Gastrocnemius medialis (tissue), 4 donors: ENCODE results near the gene TTLL3. TPM values are rescaled to one million over a fixed set of nuclear protein-coding genes. Genes with fewer than 3 reads are reported as not detected.

Experiments used
- ATAC-seq, 2 donors: fragments of 150-250 bp; one replicate each; pipeline ENCODE4 v1.9.1; 2016
- DNase-seq, 2 donors: peaks; one replicate each; pipeline ENCODE4 v3.0.0-alpha.2; 2019
- H3K27ac ChIP-seq, 4 donors: fragments of 200-600 bp; sonication (generic); 1 replicate in 1 of 4; 2 replicates in 3 of 4; pipeline ENCODE4 v1.5.1; 2016 to 2018; ENCODE audit warnings: mild to moderate bottlenecking in 2 of 4, moderate library complexity in 1 of 4
- H3K27me3 ChIP-seq, 3 donors: fragments of 200-600 bp; sonication (generic) in 2 of 3; 1 replicate in 1 of 3; 2 replicates in 2 of 3; pipeline versions ENCODE4 v1.5.1 to v1.6.0; 2016 to 2019; ENCODE audit warnings: mild to moderate bottlenecking in 1 of 3, moderate library complexity in 1 of 3
- H3K36me3 ChIP-seq, 2 donors: fragments of 200-600 bp; sonication (generic) in 1 of 2; one replicate each; pipeline ENCODE4 v1.5.1; 2017 to 2018
- H3K4me1 ChIP-seq, 2 donors: fragments of 200-600 bp; sonication (generic) in 1 of 2; one replicate each; pipeline ENCODE4 v1.5.1; 2016 to 2017; ENCODE audit warnings: mild to moderate bottlenecking in 2 of 2
- H3K4me3 ChIP-seq, 4 donors: fragments of 200-600 bp; sonication (generic) in 3 of 4; 1 replicate in 1 of 4; 2 replicates in 3 of 4; pipeline ENCODE4 v1.5.1; 2016 to 2019; ENCODE audit warnings: mild to moderate bottlenecking in 2 of 4
- H3K9me3 ChIP-seq, 3 donors: fragments of 200-600 bp; sonication (generic) in 2 of 3; 1 replicate in 1 of 3; 2 replicates in 2 of 3; pipeline ENCODE4 v1.5.1; 2016 to 2019
- CTCF ChIP-seq, 5 experiments: fragments of 450-650 bp in 3 of 5; fragments of 200-600 bp in 2 of 5; sonication (generic) in 2 of 5; IDR thresholded peaks in 4 of 5; conservative IDR thresholded peaks in 1 of 5; 1 replicate in 4 of 5; 2 replicates in 1 of 5; pipeline ENCODE4 v1.5.1; 2016 to 2019; ENCODE audit warnings: antibody characterized with exemption in 5 of 5, mild to moderate bottlenecking in 3 of 5, moderate library complexity in 3 of 5
- POLR2A ChIP-seq, 2 donors: fragments of 450-650 bp; IDR thresholded peaks; one replicate each; pipeline ENCODE4 v1.6.1; 2017; ENCODE audit warnings: antibody characterized with exemption in 2 of 2, mild to moderate bottlenecking in 2 of 2, moderate library complexity in 2 of 2
- in situ Hi-C, 4 donors: fragments of 200-750 bp; cut with MboI; loops; one replicate each; pipeline versions ENCODE4 v1.15.0 to v1.8.0; 2017; ENCODE audit warnings: low sequenced_read_pairs in 4 of 4
- intact Hi-C: fragments of 100-400 bp; cut with DNase I; formaldehyde crosslinking; loops from one replicate; pipeline ENCODE4 v1.15.1; 2023; ENCODE audit warnings: low total_unique reads
- total RNA-seq, 4 donors: library from RNA; depleted of rRNA; stranded (reverse); fragments of >200 nt; gene quantifications; one replicate each; pipeline versions ENCODE4 v1.1.0 to v1.2.3, GENCODE V29; 2016

Gene TTLL3
- total RNA-seq, 4 donors from 2014 or later: 3.2 to 17.6 (median 8.5) TPM

GRCh38 chr3:9884555-9885165 is 74.6 kb downstream of the TTLL3 start:
- in situ Hi-C loops (no loop called here), intact Hi-C loops (no loop called here)
- TF ChIP-seq POLR2A (IDR thresholded peaks at IDR 0.05) (no peak), CTCF (IDR thresholded peaks at IDR 0.05 in 4 of 5, conservative IDR thresholded peaks at IDR 0.05 in 1 of 5) (no peak)
- peak; percentile 19 to 39 for DNase-seq
- Histone ChIP-seq H3K36me3 (no peaks in the 10 kb centered on the region), H3K27me3 (no peaks in the 10 kb centered on the region), H3K4me3 (no peak overlapping the region), H3K4me1 (no peaks in the 10 kb centered on the region), H3K9me3 (no peaks in the 10 kb centered on the region), H3K27ac (peak overlapping the region in 2 of 4 donors; percentile 41 to 57)
- peak; percentile 77 to 95 for ATAC-seq

Other genes with a start within 250 kb of the TTLL3 start
- 10 to 100 TPM; 53.7 to 87.0 (median 68.3) TPM for gene MTMR14, start 160.8 kb upstream of the TTLL3 start, total RNA-seq
- gene CPNE9, start 106.4 kb upstream of the TTLL3 start, total RNA-seq: not detected
- gene BRPF1, start 78.5 kb upstream of the TTLL3 start, total RNA-seq: 10 to 100 TPM; 12.0 to 19.5 (median 14.7) TPM
- 10 to 100 TPM in 1 of 4 donors, 1 to 10 TPM in 3; 4.1 to 13.3 (median 7.4) TPM for gene OGG1, start 60.3 kb upstream of the TTLL3 start, total RNA-seq
- 10 to 100 TPM in 1 of 4 donors, 1 to 10 TPM in 3; 2.1 to 11.6 (median 8.0) TPM for gene CAMK1, start 40.3 kb upstream of the TTLL3 start, total RNA-seq
- gene TADA3, start 17.8 kb upstream of the TTLL3 start, total RNA-seq: 10 to 100 TPM; 58.1 to 83.5 (median 66.7) TPM
- gene ARPC4, start 17.2 kb upstream of the TTLL3 start, total RNA-seq: 100 to 1,000 TPM in 3 of 4 donors, 10 to 100 TPM in 1; 96.8 to 147 (median 143) TPM
- gene RPUSD3, start 33.7 kb downstream of the TTLL3 start, total RNA-seq: 10 to 100 TPM; 72.7 to 96.7 (median 75.5) TPM
- 10 to 100 TPM in 1 of 4 donors, 1 to 10 TPM in 3; 1.4 to 13.4 (median 3.5) TPM for gene CIDEC, start 70.0 kb downstream of the TTLL3 start, total RNA-seq
- 10 to 100 TPM; 42.8 to 96.4 (median 67.0) TPM for gene JAGN1, start 80.3 kb downstream of the TTLL3 start, total RNA-seq
- gene IL17RE, start 92.6 kb downstream of the TTLL3 start, total RNA-seq: 1 to 10 TPM in 1 of 4 donors, under 1 TPM in 2, not detected in 1; 0.20 to 1.5 (median 0.64) TPM
- gene IL17RC, start 106.8 kb downstream of the TTLL3 start, total RNA-seq: 10 to 100 TPM; 14.8 to 67.3 (median 47.2) TPM
- gene CRELD1, start 123.6 kb downstream of the TTLL3 start, total RNA-seq: 10 to 100 TPM; 31.6 to 42.3 (median 37.1) TPM
- gene PRRT3, start 142.1 kb downstream of the TTLL3 start, total RNA-seq: 1 to 10 TPM in 3 of 4 donors, under 1 TPM in 1; 0.92 to 7.4 (median 2.5) TPM
- 100 to 1,000 TPM; 147 to 329 (median 204) TPM for gene EMC3, start 176.6 kb downstream of the TTLL3 start, total RNA-seq
- 1 to 10 TPM in 1 of 4 donors, under 1 TPM in 2, not detected in 1; 0.46 to 1.3 (median 0.58) TPM for gene FANCD2, start 216.2 kb downstream of the TTLL3 start, total RNA-seq